ENCODE data around the gene LEP.

DNA sequence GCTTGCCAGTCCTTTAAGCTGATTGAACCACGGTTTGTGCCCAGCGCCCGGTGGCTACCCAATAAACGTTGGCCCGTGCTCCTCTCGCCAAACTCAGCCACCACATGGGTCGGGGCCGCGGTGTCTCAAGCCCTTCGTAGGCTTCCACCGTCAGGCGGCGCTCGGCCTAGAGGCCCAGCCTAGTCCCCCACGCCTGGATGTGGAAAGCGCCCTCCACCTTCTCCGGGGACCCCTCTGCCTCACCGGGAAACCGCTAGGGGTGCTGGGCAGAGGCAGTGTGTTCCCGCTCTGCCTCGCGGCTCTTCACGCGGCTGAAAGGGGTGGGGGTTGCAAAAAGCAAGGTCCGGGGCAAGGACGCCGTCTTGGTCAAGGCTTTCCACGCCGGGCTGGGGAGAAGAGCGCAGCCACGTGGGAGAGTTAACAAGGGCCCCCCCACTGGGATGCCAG lies 29.8 kb downstream of the LEP start:
- TF ChIP-seq, protein P1, sequence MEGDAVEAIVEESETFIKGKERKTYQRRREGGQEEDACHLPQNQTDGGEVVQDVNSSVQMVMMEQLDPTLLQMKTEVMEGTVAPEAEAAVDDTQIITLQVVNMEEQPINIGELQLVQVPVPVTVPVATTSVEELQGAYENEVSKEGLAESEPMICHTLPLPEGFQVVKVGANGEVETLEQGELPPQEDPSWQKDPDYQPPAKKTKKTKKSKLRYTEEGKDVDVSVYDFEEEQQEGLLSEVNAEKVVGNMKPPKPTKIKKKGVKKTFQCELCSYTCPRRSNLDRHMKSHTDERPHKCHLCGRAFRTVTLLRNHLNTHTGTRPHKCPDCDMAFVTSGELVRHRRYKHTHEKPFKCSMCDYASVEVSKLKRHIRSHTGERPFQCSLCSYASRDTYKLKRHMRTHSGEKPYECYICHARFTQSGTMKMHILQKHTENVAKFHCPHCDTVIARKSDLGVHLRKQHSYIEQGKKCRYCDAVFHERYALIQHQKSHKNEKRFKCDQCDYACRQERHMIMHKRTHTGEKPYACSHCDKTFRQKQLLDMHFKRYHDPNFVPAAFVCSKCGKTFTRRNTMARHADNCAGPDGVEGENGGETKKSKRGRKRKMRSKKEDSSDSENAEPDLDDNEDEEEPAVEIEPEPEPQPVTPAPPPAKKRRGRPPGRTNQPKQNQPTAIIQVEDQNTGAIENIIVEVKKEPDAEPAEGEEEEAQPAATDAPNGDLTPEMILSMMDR (IDR thresholded peaks at IDR 0.05): no peak
- TF ChIP-seq EZH2 (IDR thresholded peaks at IDR 0.05) (no peak), EZH2phosphoT487 (IDR thresholded peaks at IDR 0.05) (no peak)

Measured in neural progenitor cell (in vitro differentiated cells).